HepG2 (cell line): ENCODE measurements around the gene KLHL33. TPM values are rescaled to one million over a fixed set of nuclear protein-coding genes. Genes with fewer than 3 reads are reported as not detected.

Experiments used
- CAMTA2 ChIP-seq: sonication (generic); formaldehyde crosslinking; IDR thresholded peaks from 2 replicates; pipeline ENCODE4 v1.4.0; 2020; ENCODE audit warnings: mild to moderate bottlenecking, missing genetic modification reagents, borderline replicate concordance
- ESRRA ChIP-seq: sonication (generic); formaldehyde crosslinking; IDR thresholded peaks from 2 replicates; pipeline ENCODE4 v1.5.1; 2020; ENCODE audit warnings: mild to moderate bottlenecking, low read depth, missing genetic modification reagents
- GTF3A ChIP-seq: sonication (generic); formaldehyde crosslinking; conservative IDR thresholded peaks from 2 replicates; pipeline ENCODE4 v1.4.0; 2020; ENCODE audit warnings: mild to moderate bottlenecking, missing genetic modification reagents
- HES4 ChIP-seq: sonication (generic); formaldehyde crosslinking; IDR thresholded peaks from 2 replicates; pipeline ENCODE4 v1.9.0; 2021; ENCODE audit warnings: mild to moderate bottlenecking, missing genetic modification reagents, borderline replicate concordance
- IRX3 ChIP-seq: sonication (generic); formaldehyde crosslinking; IDR thresholded peaks from 2 replicates; pipeline ENCODE4 v1.8.1; 2023; ENCODE audit warnings: mild to moderate bottlenecking, low read depth, missing genetic modification reagents, borderline replicate concordance
- KDM5B ChIP-seq: sonication (generic); formaldehyde crosslinking; IDR thresholded peaks from 2 replicates; pipeline ENCODE4 v1.4.0; 2020; ENCODE audit warnings: missing genetic modification reagents, mild to moderate bottlenecking, borderline replicate concordance
- NFAT5 ChIP-seq: sonication (generic); formaldehyde crosslinking; IDR thresholded peaks from 2 replicates; pipeline ENCODE4 v1.4.0; 2020; ENCODE audit warnings: missing genetic modification reagents
- PAWR ChIP-seq: sonication (generic); formaldehyde crosslinking; IDR thresholded peaks from 2 replicates; pipeline ENCODE4 v1.4.0; 2020; ENCODE audit warnings: missing genetic modification reagents, mild to moderate bottlenecking, borderline replicate concordance
- SMAD9 ChIP-seq: sonication (generic); formaldehyde crosslinking; IDR thresholded peaks from 2 replicates; pipeline ENCODE4 v1.5.1; 2020; ENCODE audit warnings: mild to moderate bottlenecking, missing genetic modification reagents
- SP140L ChIP-seq: sonication (generic); formaldehyde crosslinking; IDR thresholded peaks from 2 replicates; pipeline ENCODE4 v1.4.0; 2020; ENCODE audit warnings: missing genetic modification reagents, borderline replicate concordance
- SP2 ChIP-seq: sonication (generic); formaldehyde crosslinking; IDR thresholded peaks from 2 replicates; pipeline ENCODE4 v1.5.1; 2020; ENCODE audit warnings: mild to moderate bottlenecking, missing genetic modification reagents
- TCF12 ChIP-seq, 2 experiments: fragments of 450-650 bp in 1 of 2; sonication (generic) in 1 of 2; formaldehyde crosslinking in 1 of 2; IDR thresholded peaks; 2 replicates each; pipeline versions ENCODE4 v1.6.1 to v1.8.0; 2017 to 2022; ENCODE audit warnings: antibody characterized with exemption in 1 of 2, mild to moderate bottlenecking in 1 of 2, missing genetic modification reagents in 1 of 2, moderate library complexity in 1 of 2
- ZFP1 ChIP-seq: IDR thresholded peaks from 2 replicates; pipeline ENCODE4 v1.6.1; 2016
- ZNF547 ChIP-seq: sonication (generic); formaldehyde crosslinking; IDR thresholded peaks from 2 replicates; pipeline ENCODE4 v1.5.1; 2020; ENCODE audit warnings: mild to moderate bottlenecking, missing genetic modification reagents
- polyA plus RNA-seq, 8 experiments: library from polyadenylated mRNA; depleted of rRNA in 3 of 8; stranded (reverse) in 7 of 8; unstranded in 1 of 8; fragments of >200 nt; fragmentation: Illumina TruSeq in 4 of 8; extraction: Trizol in 4 of 8; gene quantifications; 2 replicates each; pipeline versions ENCODE4 v1.2.1 to v1.2.3, GENCODE V29; 2011 to 2016; ENCODE audit warnings: low read depth in 4 of 8, missing spikeins in 1 of 8, mixed read lengths in 1 of 8; ENCODE audit not compliant: insufficient read depth in 1 of 8
- total RNA-seq, 5 experiments: library from RNA; depleted of rRNA; stranded (reverse); fragments of >200 nt; fragmentation: Illumina TruSeq; extraction: Trizol; gene quantifications; 2 replicates each; pipeline ENCODE4 v1.2.3, GENCODE V29; 2016; ENCODE audit warnings: low read depth in 1 of 5
- TF ChIP-seq, protein P1 (sequence below): sonication (generic); formaldehyde crosslinking; IDR thresholded peaks from 2 replicates; pipeline ENCODE4 v1.9.0; 2021; ENCODE audit warnings: missing genetic modification reagents, borderline replicate concordance
- TF ChIP-seq, protein P2 (sequence below): sonication (generic); formaldehyde crosslinking; IDR thresholded peaks from 2 replicates; pipeline ENCODE4 v1.5.0; 2020; ENCODE audit warnings: mild to moderate bottlenecking, missing genetic modification reagents, borderline replicate concordance
- TF ChIP-seq, protein P3 (sequence below): sonication (generic); formaldehyde crosslinking; IDR thresholded peaks from 2 replicates; pipeline ENCODE4 v1.5.0; 2020; ENCODE audit warnings: missing genetic modification reagents

Gene KLHL33
- total and polyA plus RNA-seq, 2 of the 13 experiments (the other 11 are each of a cell fraction or from before 2014, with no cell fraction given), result not detected

DNA sequence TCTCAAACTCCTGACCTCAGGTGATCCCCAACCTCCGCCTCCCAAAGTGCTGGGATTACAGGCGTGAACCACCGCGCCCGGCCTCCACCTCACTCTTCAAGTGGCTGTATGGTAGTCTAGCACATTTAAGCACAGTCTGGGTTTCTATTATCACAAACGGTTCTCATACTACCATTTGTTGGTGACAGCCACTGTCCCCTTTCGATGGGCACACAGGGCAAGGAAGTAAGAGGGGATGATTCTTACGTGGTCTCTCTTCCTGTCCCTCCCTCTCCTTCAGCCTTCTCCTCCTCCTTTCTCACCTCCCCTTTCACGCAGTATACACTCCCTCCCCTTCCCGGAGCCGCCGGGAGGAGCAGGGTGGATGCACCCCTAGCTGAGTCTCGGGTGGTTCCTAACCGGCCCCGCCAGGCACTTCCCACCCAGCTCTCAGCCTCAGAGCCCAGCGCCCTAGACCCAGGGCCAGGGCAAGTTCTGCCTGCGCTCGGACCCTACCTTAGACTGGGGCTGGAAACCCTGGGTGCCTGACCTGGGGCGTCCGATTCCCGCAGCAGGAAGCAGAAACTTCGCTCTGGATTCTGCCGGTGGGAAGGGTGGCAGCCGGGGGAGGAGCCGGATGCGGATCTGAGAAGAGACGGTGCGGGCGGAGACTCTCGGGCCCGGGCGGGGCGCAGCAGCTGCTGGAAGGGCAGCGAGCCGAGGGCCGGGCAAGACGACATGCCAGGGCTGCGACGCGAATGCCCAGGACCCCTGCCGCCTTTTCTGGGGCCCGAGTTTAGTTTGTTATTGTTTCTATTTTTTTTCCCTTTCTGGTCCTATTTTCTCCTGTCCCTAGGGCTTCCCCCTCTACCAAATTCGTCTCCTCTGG is 22.9 kb downstream of the KLHL33 start, which contains the start of gene TEP1 (continued):
- TF ChIP-seq, protein P1, sequence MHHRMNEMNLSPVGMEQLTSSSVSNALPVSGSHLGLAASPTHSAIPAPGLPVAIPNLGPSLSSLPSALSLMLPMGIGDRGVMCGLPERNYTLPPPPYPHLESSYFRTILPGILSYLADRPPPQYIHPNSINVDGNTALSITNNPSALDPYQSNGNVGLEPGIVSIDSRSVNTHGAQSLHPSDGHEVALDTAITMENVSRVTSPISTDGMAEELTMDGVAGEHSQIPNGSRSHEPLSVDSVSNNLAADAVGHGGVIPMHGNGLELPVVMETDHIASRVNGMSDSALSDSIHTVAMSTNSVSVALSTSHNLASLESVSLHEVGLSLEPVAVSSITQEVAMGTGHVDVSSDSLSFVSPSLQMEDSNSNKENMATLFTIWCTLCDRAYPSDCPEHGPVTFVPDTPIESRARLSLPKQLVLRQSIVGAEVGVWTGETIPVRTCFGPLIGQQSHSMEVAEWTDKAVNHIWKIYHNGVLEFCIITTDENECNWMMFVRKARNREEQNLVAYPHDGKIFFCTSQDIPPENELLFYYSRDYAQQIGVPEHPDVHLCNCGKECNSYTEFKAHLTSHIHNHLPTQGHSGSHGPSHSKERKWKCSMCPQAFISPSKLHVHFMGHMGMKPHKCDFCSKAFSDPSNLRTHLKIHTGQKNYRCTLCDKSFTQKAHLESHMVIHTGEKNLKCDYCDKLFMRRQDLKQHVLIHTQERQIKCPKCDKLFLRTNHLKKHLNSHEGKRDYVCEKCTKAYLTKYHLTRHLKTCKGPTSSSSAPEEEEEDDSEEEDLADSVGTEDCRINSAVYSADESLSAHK (CRISPR knock-in tag), result no peak
- TF ChIP-seq SMAD9 (no peak), CAMTA2 (CRISPR knock-in tag) (peak; percentile 88; the same call in 1 of the 2 replicates), ZNF547 (CRISPR knock-in tag) (peak; percentile 74), GTF3A (no peak), TCF12 (IDR thresholded peaks at IDR 0.05) (no peak), TCF12 (CRISPR knock-in tag; IDR thresholded peaks at IDR 0.05) (no peak; the same call in 1 of the 2 replicates), HES4 (peak; percentile 69; the same call in 1 of the 2 replicates), NFAT5 (CRISPR knock-in tag) (no peak), IRX3 (CRISPR knock-in tag) (no peak), SP2 (0 out of 2 replicates have a peak, but pooled peaks have one; percentile 31), ESRRA (no peak; the same call in 1 of the 2 replicates), KDM5B (peak; percentile 80; the same call in 1 of the 2 replicates), SP140L (no peak), PAWR (CRISPR knock-in tag) (0 out of 2 replicates have a peak, but pooled peaks have one; percentile 56), ZFP1 (CRISPR knock-in tag) (no peak)
- TF ChIP-seq, protein P2, sequence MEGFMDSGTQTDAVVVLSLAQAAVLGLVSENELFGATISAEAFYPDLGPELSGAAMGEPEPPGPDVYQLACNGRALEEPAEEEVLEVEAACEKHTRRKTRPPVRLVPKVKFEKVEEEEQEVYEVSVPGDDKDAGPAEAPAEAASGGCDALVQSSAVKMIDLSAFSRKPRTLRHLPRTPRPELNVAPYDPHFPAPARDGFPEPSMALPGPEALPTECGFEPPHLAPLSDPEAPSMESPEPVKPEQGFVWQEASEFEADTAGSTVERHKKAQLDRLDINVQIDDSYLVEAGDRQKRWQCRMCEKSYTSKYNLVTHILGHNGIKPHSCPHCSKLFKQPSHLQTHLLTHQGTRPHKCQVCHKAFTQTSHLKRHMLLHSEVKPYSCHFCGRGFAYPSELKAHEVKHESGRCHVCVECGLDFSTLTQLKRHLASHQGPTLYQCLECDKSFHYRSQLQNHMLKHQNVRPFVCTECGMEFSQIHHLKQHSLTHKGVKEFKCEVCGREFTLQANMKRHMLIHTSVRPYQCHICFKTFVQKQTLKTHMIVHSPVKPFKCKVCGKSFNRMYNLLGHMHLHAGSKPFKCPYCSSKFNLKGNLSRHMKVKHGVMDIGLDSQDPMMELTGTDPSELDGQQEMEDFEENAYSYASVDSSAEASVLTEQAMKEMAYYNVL (CRISPR knock-in tag), result peak; percentile 90
- TF ChIP-seq, protein P3, sequence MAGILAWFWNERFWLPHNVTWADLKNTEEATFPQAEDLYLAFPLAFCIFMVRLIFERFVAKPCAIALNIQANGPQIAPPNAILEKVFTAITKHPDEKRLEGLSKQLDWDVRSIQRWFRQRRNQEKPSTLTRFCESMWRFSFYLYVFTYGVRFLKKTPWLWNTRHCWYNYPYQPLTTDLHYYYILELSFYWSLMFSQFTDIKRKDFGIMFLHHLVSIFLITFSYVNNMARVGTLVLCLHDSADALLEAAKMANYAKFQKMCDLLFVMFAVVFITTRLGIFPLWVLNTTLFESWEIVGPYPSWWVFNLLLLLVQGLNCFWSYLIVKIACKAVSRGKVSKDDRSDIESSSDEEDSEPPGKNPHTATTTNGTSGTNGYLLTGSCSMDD (CRISPR knock-in tag), result no peak
